HG03521 (cell line): Measurements from ENCODE around the gene TPSG1.
"Not testable (repeated sequence)": the region's sequence is repeated elsewhere in the genome, so short reads cannot be mapped to it uniquely, and the experiment has no call there.

Experiments used
- ATAC-seq: cut with Tn5 transposase; IDR thresholded peaks from one replicate; pipeline ENCODE4 v1.9.1; 2021; ENCODE audit warnings: mild to moderate bottlenecking, moderate library complexity; ENCODE audit not compliant: unreplicated experiment

The TPSG1 gene

DNA sequence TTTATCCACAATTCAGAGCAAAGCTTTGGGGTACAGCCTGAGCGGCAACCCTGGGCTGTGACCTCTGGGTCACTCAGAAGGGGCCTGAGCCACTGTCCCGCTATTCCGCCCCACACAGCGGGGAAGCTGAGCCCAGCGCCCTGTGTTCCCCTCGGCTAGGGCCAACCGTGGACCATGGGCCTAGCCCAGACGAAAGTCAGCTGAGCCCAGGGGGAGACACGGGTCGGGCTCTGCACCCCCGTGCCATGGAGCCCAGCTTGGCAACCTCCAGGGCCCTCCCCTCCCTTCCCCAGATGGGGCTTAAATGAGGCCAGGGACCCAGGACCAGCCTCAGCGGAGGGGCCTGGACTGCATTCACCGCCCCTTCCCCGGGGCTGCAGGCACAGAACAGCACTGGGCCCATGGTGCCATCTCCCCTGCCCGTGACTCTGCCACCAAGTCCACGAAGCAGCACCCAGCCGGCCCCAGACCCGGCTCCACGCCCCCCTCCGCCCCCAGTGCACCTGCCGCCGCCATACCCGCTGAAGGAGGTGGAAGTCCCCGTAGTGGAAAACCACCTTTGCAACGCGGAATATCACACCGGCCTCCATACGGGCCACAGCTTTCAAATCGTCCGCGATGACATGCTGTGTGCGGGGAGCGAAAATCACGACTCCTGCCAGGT, 32.6 kb upstream of the TPSG1 start:
- ATAC-seq = no peak

DNA sequence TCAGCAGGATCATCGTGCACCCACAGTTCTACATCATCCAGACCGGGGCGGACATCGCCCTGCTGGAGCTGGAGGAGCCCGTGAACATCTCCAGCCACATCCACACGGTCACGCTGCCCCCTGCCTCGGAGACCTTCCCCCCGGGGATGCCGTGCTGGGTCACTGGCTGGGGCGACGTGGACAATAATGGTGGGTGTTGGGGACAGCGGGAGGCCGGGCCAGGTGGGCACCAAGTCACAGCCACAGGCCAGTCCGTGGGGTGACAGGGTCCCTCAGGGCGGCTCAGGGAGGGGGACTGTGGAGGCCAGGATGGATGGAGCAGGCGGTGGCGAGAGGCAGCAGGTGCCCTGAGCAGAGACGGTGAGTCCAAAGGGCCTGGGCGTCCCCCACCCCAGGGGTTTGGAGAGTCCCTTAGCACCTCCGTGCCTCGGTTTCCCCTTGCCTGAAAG, 31.8 kb upstream of the TPSG1 start:
- ATAC-seq = no peak

- ATAC-seq = not testable (repeated sequence)
Observed at GRCh38 chr16:1256296-1256873, 31.3 kb upstream of the TPSG1 start.

GRCh38 chr16:1255276-1256122, 30.4 kb upstream of the TPSG1 start, which contains the start of gene TPSD1:
Gene TPSD1, plus strand, starts transcription at chr16:1256069. Its CDS starts 212 bp downstream, at chr16:1256281.
- not testable (repeated sequence) for ATAC-seq

- ATAC-seq = not testable (repeated sequence)
Observed at GRCh38 chr16:1254821-1255220, 29.8 kb upstream of the TPSG1 start.

DNA sequence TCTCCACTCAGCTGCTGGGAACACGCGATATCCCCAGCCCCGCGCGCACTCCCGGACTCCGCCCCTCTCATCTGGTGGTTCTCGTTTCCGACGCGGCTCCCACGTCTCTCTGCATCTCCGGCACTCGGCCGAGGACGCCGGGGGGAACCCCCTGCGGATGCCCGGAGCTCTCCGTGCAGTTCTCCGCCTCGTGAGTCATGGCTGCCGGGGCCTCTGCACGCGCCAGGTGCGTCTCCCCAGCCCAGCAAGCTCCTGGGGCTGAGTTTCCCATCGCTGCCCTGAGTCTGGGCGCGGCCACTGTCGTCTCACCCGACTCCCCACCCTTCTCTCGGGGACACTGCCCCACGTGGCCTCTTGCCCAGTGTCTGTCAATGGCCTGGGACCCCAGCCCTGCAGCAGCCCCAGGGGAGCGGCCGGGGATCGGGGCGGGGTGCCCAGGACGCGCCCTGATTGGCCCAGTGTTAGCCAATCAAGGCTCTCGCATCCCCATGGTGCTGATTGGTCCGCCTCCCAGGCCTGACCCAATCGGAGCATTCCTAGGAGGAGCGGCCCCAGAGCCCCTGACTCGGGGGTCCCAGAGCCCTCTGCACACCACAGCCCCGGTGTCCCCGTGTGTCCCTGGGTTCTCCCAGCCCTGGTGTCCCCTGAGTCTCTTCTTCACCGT, 28.8 kb upstream of the TPSG1 start:
- not testable (repeated sequence) for ATAC-seq

GRCh38 chr16:1249031-1249755, 24.1 kb upstream of the TPSG1 start:
- not testable (repeated sequence) for ATAC-seq

DNA sequence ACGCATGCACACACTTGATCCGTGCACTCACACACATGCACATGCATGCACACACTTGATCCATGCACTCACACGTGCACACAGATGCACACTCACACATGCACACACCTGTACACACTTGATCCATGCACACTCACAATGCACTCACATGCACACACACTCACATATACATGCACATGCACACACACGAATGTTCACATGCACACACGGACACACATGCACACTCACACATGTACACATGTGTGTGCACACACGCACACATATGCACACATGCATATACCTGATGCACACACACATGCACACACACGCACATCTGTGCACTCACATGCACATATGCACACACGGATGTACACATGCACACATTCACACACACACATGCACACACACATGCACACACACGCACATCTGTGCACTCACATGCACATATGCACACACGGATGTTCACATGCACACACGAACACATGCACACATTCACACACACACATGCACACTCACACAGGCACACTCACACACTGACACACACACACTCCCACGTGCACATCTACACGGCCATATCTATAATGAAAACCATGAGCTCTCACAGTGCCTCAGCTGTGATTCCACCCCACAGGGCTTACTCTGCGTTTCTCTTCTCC, 23.0 kb upstream of the TPSG1 start:
- not testable (repeated sequence) for ATAC-seq

GRCh38 chr16:1245452-1246020, 20.5 kb upstream of the TPSG1 start:
- no peak for ATAC-seq

- no peak for ATAC-seq
Observed at GRCh38 chr16:1244881-1245280, 19.8 kb upstream of the TPSG1 start.

- ATAC-seq = not testable (repeated sequence)
Observed at GRCh38 chr16:1243907-1244850, 19.1 kb upstream of the TPSG1 start.

DNA sequence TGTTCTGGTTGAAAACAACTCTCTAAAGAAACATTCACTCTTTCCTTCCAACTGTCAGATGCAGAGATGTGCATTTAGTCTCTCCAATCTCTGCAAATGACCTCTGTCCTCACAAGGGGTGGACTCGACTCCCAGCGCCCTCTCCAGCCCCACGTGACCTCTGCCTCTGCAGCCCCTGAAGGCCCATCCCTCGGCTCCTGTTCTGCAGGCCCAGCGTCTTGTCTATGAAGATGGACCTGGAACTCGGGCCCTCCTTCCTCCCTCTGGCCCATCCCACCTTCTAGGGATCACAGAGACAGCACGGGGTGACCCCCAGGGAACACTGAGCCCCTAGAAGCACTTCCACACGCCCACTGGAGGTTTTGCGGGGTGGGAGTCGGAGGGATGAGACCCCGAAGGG, 18.3 kb upstream of the TPSG1 start:
- not testable (repeated sequence) for ATAC-seq

DNA sequence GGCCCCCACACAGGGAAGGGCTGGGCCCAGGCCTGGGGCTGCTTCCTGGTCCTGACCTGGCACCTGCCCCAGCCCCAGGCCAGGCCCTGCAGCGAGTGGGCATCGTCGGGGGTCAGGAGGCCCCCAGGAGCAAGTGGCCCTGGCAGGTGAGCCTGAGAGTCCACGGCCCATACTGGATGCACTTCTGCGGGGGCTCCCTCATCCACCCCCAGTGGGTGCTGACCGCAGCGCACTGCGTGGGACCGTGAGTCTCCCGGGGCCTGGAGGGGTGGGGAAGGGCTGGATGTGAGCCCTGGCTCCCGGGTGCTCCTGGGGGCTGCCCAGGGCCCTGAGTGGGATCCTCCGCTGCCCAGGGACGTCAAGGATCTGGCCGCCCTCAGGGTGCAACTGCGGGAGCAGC, 16.0 kb upstream of the TPSG1 start:
- not testable (repeated sequence) for ATAC-seq

DNA sequence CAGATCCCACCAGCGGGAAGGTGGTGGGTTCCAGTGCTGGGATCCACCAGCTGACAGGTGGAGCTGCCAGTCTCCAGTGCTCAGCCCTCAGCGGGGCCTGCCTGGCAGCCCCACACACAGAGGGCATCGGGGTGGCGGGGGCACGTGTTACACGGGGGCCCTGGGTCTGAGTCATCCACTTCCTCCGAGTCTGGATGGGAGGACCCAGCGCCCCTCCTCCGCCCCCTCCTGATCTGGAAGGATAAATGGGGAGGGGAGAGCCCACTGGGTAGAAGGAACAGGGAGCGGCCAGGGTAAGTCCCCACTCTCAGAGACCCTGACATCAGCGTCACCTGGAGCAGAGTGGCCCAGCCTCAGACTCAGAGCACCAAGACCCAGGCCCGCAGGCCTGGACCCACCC, 15.4 kb upstream of the TPSG1 start, which contains the start of gene TPSAB1:
Gene TPSAB1 (plus strand): TSS at position 270 of the 400 bp plus-strand sequence. CDS start 234 bp downstream, outside the sequence.
- not testable (repeated sequence) for ATAC-seq

DNA sequence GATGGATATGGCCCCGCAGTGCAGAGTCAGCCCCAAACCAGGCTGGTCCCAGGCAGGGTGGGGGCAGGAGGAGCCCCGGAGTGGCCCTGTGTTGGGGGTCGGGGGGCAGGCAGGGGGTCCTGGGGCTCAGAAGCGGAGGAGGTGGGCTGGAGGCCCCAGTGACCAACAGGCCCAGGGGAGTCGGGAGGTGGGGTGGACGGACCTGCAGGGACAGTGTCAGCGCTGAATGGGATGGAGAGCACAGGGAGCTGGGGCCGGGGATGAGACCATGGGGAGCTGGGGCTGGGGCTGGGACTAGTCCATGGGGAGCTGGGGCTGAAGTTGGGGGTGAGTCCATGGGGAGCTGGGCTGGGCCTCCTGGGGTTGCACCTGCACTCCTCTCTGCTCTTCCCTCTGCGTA, 14.5 kb upstream of the TPSG1 start:
- ATAC-seq = not testable (repeated sequence)

DNA sequence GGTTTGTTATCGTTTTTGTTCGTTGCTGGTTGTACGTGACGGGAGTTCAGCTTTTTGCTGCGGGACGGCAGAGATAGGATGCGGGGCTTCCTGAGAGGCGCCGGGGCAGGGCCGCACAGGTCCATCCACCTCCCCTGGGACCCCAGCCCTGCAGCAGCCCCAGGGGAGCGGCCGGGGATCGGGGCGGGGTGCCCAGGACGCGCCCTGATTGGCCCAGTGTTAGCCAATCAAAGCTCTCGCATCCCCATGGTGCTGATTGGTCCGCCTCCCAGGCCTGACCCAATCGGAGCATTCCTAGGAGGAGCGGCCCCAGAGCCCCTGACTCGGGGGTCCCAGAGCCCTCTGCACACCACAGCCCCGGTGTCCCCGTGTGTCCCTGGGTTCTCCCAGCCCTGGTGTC, 13.8 kb upstream of the TPSG1 start:
- not testable (repeated sequence) for ATAC-seq

DNA sequence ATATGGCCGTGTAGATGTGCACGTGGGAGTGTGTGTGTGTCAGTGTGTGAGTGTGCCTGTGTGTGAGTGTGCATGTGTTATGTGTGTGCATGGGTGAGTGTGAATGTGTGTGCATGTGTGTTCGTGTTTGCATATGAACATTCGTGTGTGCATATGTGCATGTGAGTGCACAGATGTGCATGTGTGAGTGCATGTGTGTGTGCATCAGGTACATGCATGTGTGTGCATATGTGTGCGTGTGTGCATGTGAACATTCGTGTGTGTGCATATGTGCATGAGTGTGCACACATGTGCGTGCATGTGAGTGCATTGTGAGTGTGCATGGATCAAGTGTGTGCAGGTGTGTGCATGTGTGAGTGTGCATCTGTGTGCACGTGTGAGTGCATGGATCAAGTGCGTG, 12.9 kb upstream of the TPSG1 start:
- ATAC-seq = no peak

- ATAC-seq = not testable (repeated sequence)
Observed at GRCh38 chr16:1236659-1237058, 11.6 kb upstream of the TPSG1 start.
